ENCODE measurements around the gene MS4A1.

The MS4A1 gene

GRCh38 chr11:60454212-60454611, 1.4 kb upstream of the MS4A1 start:
- Histone ChIP-seq H3K4me3 (replicated peaks; ENCODE audit: insufficient read depth, low read length) (no peak overlapping the region), H3K27ac (replicated peaks) (no peak overlapping the region), H3K27me3 (ENCODE audit: insufficient read depth, poor library complexity, severe bottlenecking) (no peaks in the 10 kb centered on the region)
- DNase-seq (ENCODE audit: low read depth in 1 of 2, low spot score in 1 of 2), result no peak
- TF ChIP-seq REST (IDR thresholded peaks at IDR 0.05; ENCODE audit: insufficient replicate concordance, low read depth), result no peak
- no peak for TF ChIP-seq GABPA (IDR thresholded peaks at IDR 0.05; ENCODE audit: low read depth)
- no peak for TF ChIP-seq CTCF (IDR thresholded peaks at IDR 0.05; ENCODE audit: insufficient read depth, low read length)
- no peak for TF ChIP-seq POLR2AphosphoS5 (IDR thresholded peaks at IDR 0.05; ENCODE audit: low read depth)
- TF ChIP-seq SPI1 (IDR thresholded peaks at IDR 0.05; ENCODE audit: borderline replicate concordance, low read depth), result no peak

- H3K27me3 ChIP-seq (ENCODE audit: insufficient read depth, poor library complexity, severe bottlenecking), result no peaks in the 10 kb centered on the region
- DNase-seq (ENCODE audit: low read depth in 1 of 2, low spot score in 1 of 2), result no peak
- H3K27ac ChIP-seq (replicated peaks), result no peak overlapping the region
- TF ChIP-seq GABPA (IDR thresholded peaks at IDR 0.05; ENCODE audit: low read depth) (no peak), POLR2AphosphoS5 (IDR thresholded peaks at IDR 0.05; ENCODE audit: low read depth) (no peak), SPI1 (IDR thresholded peaks at IDR 0.05; ENCODE audit: borderline replicate concordance, low read depth) (no peak), REST (IDR thresholded peaks at IDR 0.05; ENCODE audit: insufficient replicate concordance, low read depth) (no peak), CTCF (IDR thresholded peaks at IDR 0.05; ENCODE audit: insufficient read depth, low read length) (no peak)
- H3K4me3 ChIP-seq (replicated peaks; ENCODE audit: insufficient read depth, low read length), result no peak overlapping the region
Observed at GRCh38 chr11:60457576-60457975, 1.9 kb downstream of the MS4A1 start.

GRCh38 chr11:60459345-60459744, 3.7 kb downstream of the MS4A1 start:
- no peak for DNase-seq (ENCODE audit: low read depth in 1 of 2, low spot score in 1 of 2)
- TF ChIP-seq REST (IDR thresholded peaks at IDR 0.05; ENCODE audit: insufficient replicate concordance, low read depth) (no peak), GABPA (IDR thresholded peaks at IDR 0.05; ENCODE audit: low read depth) (no peak), POLR2AphosphoS5 (IDR thresholded peaks at IDR 0.05; ENCODE audit: low read depth) (no peak), SPI1 (IDR thresholded peaks at IDR 0.05; ENCODE audit: borderline replicate concordance, low read depth) (no peak), CTCF (IDR thresholded peaks at IDR 0.05; ENCODE audit: insufficient read depth, low read length) (no peak)
- H3K27ac ChIP-seq (replicated peaks), result no peak overlapping the region
- H3K27me3 ChIP-seq (ENCODE audit: insufficient read depth, poor library complexity, severe bottlenecking), result no peaks in the 10 kb centered on the region
- H3K4me3 ChIP-seq (replicated peaks; ENCODE audit: insufficient read depth, low read length), result no peak overlapping the region

All from HL-60 (cell line).